Measurements from ENCODE around the gene NOX4.
"Not testable (repeated sequence)": the region's sequence is repeated elsewhere in the genome, so short reads cannot be mapped to it uniquely, and the experiment has no call there.

DNA sequence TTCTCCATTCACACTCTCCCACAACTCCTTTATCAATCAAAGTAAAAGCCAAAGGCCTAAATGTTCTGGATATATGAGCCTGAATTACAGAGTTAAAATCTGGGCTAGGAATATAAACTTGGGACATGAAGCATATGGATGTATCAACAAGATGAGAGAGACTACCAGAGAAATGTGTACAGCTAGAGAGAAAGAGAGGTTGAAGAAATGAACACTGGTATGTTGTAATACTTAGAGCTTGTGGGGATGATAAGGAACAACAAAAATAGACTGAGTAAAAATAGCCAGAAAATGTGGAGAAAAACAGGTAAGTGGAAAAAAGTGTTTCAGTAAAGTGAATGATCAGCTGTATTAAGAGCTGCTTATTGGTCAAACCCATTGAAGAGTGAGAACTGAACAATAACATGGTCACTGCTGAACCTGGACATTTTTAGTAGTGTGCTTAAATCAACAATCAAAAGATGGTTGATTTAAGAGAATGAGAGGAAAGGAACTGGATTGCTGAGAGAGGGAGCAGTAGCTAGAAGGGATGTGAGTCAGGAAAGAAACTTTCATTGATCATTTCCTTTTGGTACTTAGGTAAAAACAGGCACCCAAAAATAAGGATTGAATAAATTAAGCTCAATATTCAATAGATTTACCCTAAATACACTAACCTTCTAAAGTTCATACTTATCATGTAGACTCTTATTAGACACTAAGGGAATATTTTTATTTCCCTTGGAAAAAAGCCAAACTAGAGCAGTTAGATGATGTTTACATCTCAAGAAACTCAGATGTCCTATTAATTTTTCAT is 111.0 kb downstream of the NOX4 start:
- not testable (repeated sequence) for TF ChIP-seq ZNF274 (IDR thresholded peaks at IDR 0.05; ENCODE audit: low read depth, low read length); YY1 (IDR thresholded peaks at IDR 0.05; ENCODE audit: insufficient read depth, insufficient read length); SUZ12 (IDR thresholded peaks at IDR 0.05; ENCODE audit: extremely low read depth, insufficient read depth, insufficient read length)

Data from NT2/D1 (cell line).